GM18520 (cell line): ENCODE data around the gene LRFN5.
"Not testable (repeated sequence)": the region's sequence is repeated elsewhere in the genome, so short reads cannot be mapped to it uniquely, and the experiment has no call there.

Experiments
- ATAC-seq: cut with Tn5 transposase; IDR thresholded peaks from one replicate; pipeline ENCODE4 v1.9.1; 2021; ENCODE audit not compliant: unreplicated experiment

Gene LRFN5

GRCh38 chr14:41878321-41878720, 271.6 kb downstream of the LRFN5 start:
- ATAC-seq, result no peak

DNA sequence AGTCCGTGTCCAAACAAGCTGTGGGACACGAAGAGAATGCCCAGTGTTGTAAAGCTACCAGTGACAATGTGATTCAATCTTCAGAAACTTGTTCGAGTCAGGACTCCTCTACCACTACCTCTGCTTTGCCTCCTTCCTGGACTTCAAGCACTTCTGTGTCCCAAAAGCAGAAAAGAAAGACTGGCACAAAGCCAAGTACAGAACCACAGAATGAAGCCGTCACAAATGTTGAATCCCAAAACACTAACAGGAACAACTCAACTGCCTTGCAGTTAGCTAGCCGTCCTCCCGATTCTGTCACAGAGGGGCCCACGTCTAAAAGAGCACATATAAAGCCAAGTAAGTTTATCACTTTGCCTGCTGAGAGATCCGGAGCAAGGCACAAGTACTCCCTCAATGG, 284.9 kb downstream of the LRFN5 start:
- no peak for ATAC-seq

DNA sequence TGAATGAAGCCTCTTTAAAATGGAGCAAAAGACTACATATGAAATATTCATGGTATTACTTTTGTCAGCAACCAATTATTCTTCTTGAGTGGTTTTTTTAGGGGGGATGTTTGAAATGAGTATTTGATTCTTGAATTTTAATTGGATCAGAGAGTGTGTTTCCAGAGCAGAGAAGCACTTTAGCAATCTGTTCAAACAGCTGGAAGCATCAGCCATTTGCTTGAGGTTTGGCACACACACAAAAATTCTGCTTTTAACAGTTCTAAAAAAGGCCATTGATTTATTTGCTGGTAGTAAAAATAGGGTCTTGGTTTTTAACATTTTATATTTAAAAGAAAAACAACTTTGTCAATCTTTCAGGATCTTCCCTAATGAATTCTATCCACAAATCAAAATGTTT, 292.7 kb downstream of the LRFN5 start:
- no peak for ATAC-seq

DNA sequence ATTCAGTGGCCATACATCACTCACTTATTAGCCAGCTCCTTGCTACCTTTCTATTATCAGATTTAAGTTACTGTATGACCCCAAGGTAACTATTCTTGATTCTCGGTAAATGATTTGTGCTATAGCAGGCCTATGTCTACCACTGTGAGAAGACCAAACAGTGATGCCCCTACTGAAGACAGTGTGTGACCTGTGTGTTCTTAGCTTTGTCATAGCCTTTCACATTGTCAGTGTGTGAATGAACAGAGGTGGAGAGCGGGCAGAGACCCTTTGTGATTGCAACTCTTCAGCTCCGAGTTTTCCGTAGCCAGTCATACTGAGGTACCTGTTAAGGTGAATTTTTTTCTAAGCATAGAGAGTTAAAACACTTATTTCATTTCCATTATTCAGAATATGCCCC, 294.0 kb downstream of the LRFN5 start:
- ATAC-seq, result no peak

- ATAC-seq, result no peak
Observed at GRCh38 chr14:41901089-41901488, 294.4 kb downstream of the LRFN5 start.

DNA sequence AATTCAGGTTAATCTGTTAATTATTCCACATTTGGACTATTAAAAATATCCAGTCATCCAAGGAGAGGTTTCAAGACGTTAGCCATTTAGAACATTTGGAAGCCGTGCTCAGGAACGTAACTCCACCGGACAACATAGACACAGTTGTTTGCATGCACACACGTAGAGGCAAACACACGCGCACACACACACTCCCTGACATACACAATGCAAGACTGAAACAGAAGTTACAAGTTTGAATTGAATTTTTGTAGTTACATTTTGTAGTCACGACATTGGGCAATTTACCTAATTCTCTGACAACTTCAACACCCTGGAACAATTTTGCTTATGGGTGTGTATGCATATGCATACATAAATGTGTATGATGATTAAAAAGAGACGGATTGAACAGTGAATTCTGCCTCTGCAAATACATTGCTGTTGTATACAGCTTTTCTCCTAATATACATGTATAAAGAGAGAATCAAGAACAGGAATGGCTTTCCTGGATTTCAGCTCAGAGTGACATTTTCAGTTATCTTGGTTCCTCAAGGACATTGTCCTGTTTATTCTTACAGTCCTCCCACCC, 298.8 kb downstream of the LRFN5 start:
- no peak for ATAC-seq

GRCh38 chr14:41911155-41911554, 304.5 kb downstream of the LRFN5 start:
- ATAC-seq, result not testable (repeated sequence)

- no peak for ATAC-seq
Observed at GRCh38 chr14:41913398-41913797, 306.7 kb downstream of the LRFN5 start.

- no peak for ATAC-seq
Observed at GRCh38 chr14:41915732-41916131, 309.1 kb downstream of the LRFN5 start.

DNA sequence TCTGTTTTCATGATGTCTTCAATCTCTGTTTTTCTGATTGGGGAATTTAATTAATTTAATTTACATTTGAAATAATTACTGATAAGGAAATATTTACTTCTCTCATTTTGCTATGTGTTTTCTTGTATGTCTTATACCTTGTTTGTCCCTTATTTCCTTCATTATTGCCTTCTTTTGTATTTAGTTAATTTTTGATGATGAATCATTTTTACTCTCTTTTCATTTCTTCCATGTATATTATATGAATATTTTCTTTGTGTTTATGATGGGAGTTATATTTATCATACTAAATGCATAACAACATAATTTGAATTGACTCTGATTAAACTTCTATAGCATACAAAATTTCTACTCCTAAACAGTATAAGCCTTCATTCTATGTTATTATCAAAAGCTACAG, 309.6 kb downstream of the LRFN5 start:
- ATAC-seq, result no peak

- no peak for ATAC-seq
Observed at GRCh38 chr14:41925409-41925808, 318.7 kb downstream of the LRFN5 start.

- no peak for ATAC-seq
Observed at GRCh38 chr14:41950428-41951151, 343.9 kb downstream of the LRFN5 start.
